Prostate gland (tissue), 2 donors: ENCODE results near the gene IL3. TPM values are rescaled to one million over a fixed set of nuclear protein-coding genes. Genes with fewer than 3 reads are reported as not detected.

Source experiments
- DNase-seq: peaks from one replicate; pipeline ENCODE4 v3.0.0-alpha.2; 2019; ENCODE audit warnings: low spot score
- H3K27ac ChIP-seq, 2 donors: fragments of 200-600 bp; sonication (generic); 2 replicates each; pipeline ENCODE4 v1.5.1; 2017 to 2019
- H3K27me3 ChIP-seq: fragments of 200-600 bp; sonication (generic); replicated peaks from 2 replicates; pipeline ENCODE4 v1.5.1; 2019; ENCODE audit not compliant: insufficient read depth
- H3K36me3 ChIP-seq, 2 donors: fragments of 200-600 bp; sonication (generic); 1 replicate in 1 of 2; 2 replicates in 1 of 2; pipeline versions ENCODE4 v1.5.1 to v1.8.1; 2017 to 2019
- H3K4me1 ChIP-seq: fragments of 200-600 bp; sonication (generic); replicated peaks from 2 replicates; pipeline ENCODE4 v1.5.1; 2019
- H3K4me3 ChIP-seq, 2 donors: fragments of 200-600 bp; sonication (generic); 2 replicates each; pipeline ENCODE4 v1.5.1; 2017 to 2019
- H3K9me3 ChIP-seq: fragments of 200-600 bp; sonication (generic); 2 replicates; pipeline ENCODE4 v1.5.1; 2017
- POLR2A ChIP-seq: fragments of 450-650 bp; IDR thresholded peaks from one replicate; pipeline ENCODE4 v1.6.1; 2016; ENCODE audit warnings: antibody characterized with exemption, mild to moderate bottlenecking
- POLR2AphosphoS5 ChIP-seq: sonication (generic); formaldehyde crosslinking; IDR thresholded peaks from one replicate; pipeline ENCODE4 v1.6.1; 2017; ENCODE audit warnings: antibody characterized with exemption
- WGBS: methylation state at CpG from one replicate; pipeline ENCODE4 v1.1.5; 2018; 5-methylcytosine and 5-hydroxymethylcytosine counted together
- intact Hi-C: fragments of 100-400 bp; cut with DNase I; formaldehyde crosslinking; loops from one replicate; pipeline ENCODE4 v1.14.2; 2022
- total RNA-seq, 2 donors: library from RNA; depleted of rRNA; stranded (reverse); fragments of >200 nt; gene quantifications; one replicate each; pipeline ENCODE4 v1.1.0, GENCODE V29; 2016
- TF ChIP-seq, protein P1 (sequence below), 4 experiments: fragments of 200-600 bp in 2 of 4; fragments of 450-650 bp in 2 of 4; sonication (generic) in 2 of 4; IDR thresholded peaks; 1 replicate in 3 of 4; 2 replicates in 1 of 4; pipeline ENCODE4 v1.5.1; 2016 to 2019; ENCODE audit warnings: antibody characterized with exemption in 4 of 4, mild to moderate bottlenecking in 2 of 4, moderate library complexity in 2 of 4

IL3 gene
- total RNA-seq, 2 donors from 2014 or later, result not detected

- Histone ChIP-seq H3K9me3 (no peaks in the 10 kb centered on the region), H3K4me3 (no peak overlapping the region), H3K36me3 (no peaks in the 10 kb centered on the region), H3K27me3 (no peaks in the 10 kb centered on the region), H3K27ac (no peak overlapping the region), H3K4me1 (no peaks in the 10 kb centered on the region)
- intact Hi-C loops, result no loop called here
- TF ChIP-seq POLR2AphosphoS5, result no peak
- TF ChIP-seq POLR2A, result no peak
- TF ChIP-seq, protein P1, sequence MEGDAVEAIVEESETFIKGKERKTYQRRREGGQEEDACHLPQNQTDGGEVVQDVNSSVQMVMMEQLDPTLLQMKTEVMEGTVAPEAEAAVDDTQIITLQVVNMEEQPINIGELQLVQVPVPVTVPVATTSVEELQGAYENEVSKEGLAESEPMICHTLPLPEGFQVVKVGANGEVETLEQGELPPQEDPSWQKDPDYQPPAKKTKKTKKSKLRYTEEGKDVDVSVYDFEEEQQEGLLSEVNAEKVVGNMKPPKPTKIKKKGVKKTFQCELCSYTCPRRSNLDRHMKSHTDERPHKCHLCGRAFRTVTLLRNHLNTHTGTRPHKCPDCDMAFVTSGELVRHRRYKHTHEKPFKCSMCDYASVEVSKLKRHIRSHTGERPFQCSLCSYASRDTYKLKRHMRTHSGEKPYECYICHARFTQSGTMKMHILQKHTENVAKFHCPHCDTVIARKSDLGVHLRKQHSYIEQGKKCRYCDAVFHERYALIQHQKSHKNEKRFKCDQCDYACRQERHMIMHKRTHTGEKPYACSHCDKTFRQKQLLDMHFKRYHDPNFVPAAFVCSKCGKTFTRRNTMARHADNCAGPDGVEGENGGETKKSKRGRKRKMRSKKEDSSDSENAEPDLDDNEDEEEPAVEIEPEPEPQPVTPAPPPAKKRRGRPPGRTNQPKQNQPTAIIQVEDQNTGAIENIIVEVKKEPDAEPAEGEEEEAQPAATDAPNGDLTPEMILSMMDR (IDR thresholded peaks at IDR 0.05), result no peak
- WGBS, result 77% methylated on average over 16 of the region's 16 CpGs
- no peak for DNase-seq
Measured at GRCh38 chr5:132074772-132075718, 14.6 kb downstream of the IL3 start.

GRCh38 chr5:132075719-132076077 lies 15.2 kb downstream of the IL3 start:
- Histone ChIP-seq H3K36me3 (no peaks in the 10 kb centered on the region), H3K4me1 (no peaks in the 10 kb centered on the region), H3K27ac (no peak overlapping the region), H3K27me3 (no peaks in the 10 kb centered on the region), H3K4me3 (no peak overlapping the region), H3K9me3 (no peaks in the 10 kb centered on the region)
- no peak for TF ChIP-seq POLR2AphosphoS5
- TF ChIP-seq, protein P1 (IDR thresholded peaks at IDR 0.05), result no peak
- no peak for TF ChIP-seq POLR2A
- no peak for DNase-seq
- intact Hi-C loops, result no loop called here
- WGBS, result 88% methylated on average over 2 of the region's 2 CpGs

DNA sequence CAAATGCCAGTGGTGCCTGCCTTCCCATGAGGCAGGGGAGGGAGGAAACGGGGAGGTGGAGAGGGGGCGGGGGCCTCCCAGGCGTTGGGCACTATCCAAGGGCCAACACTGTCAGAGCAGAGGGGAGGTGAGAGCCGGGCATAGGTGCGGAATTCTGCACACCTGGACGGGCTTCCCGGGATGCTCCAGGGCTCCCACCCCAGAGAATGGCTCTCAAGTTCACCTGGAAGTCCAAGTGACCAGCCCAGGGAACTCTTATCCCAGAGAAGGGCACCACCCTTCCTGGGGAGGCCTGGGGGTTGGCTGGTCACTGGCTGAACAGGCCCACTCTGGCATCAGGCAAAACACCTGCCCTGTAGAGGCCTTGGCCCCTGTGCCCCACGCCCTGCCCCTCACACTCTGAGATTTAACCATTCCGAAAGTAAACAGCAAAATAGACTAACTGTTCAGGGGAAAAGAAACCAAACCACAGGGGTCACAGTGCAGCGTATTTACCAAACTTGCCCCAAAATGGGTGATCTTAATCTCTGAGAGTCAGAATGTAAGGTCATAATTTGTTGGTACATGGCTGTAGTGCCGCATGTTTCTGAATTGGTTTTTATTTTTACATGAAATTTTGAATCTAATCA lies 15.9 kb downstream of the IL3 start:
- Histone ChIP-seq H3K4me3 (no peak overlapping the region), H3K27me3 (no peaks in the 10 kb centered on the region), H3K36me3 (no peaks in the 10 kb centered on the region), H3K27ac (no peak overlapping the region), H3K4me1 (no peaks in the 10 kb centered on the region), H3K9me3 (no peaks in the 10 kb centered on the region)
- TF ChIP-seq, protein P1 (IDR thresholded peaks at IDR 0.05), result no peak
- intact Hi-C loops, result no loop called here
- no peak for DNase-seq
- 79% methylated on average over 11 of the region's 11 CpGs for WGBS

- intact Hi-C loops, result no loop called here
- Histone ChIP-seq H3K36me3 (no peaks in the 10 kb centered on the region), H3K4me1 (no peaks in the 10 kb centered on the region), H3K27ac (no peak overlapping the region), H3K27me3 (no peaks in the 10 kb centered on the region), H3K4me3 (no peak overlapping the region), H3K9me3 (no peaks in the 10 kb centered on the region)
- no peak for TF ChIP-seq POLR2AphosphoS5
- TF ChIP-seq, protein P1 (IDR thresholded peaks at IDR 0.05), result no peak
- TF ChIP-seq POLR2A, result no peak
- DNase-seq, result no peak
- 91% methylated on average over 8 of the region's 8 CpGs for WGBS
Measured at GRCh38 chr5:132076983-132077382, 16.5 kb downstream of the IL3 start.
